Measurements from ENCODE around the gene TVP23C.

TVP23C gene

GRCh38 chr17:15479703-15480102 lies 83.6 kb downstream of the TVP23C start:
- Mint-ChIP-seq H3K27me3 (no peaks in the 10 kb centered on the region), H3K4me3 (no peak overlapping the region), H3K27ac (no peak overlapping the region), H3K36me3 (ENCODE audit: insufficient read depth) (peaks cover 7% of the 10 kb centered on the region), H3K9me3 (no peaks in the 10 kb centered on the region), H3K4me1 (ENCODE audit: low read depth in 2 of 2) (peaks cover 3% of the 10 kb centered on the region in 2 donors)
- no peak for DNase-seq
- ATAC-seq (replicated peaks) = no peak

GRCh38 chr17:15478845-15479244 lies 84.4 kb downstream of the TVP23C start:
- H3K27ac Mint-ChIP-seq = no peak overlapping the region
- ATAC-seq (replicated peaks) = no peak

GRCh38 chr17:15475631-15476354 lies 87.5 kb downstream of the TVP23C start:
- no peak for DNase-seq
- no peak for ATAC-seq (replicated peaks)
- Mint-ChIP-seq H3K27me3 (no peaks in the 10 kb centered on the region), H3K4me3 (no peak overlapping the region), H3K36me3 (ENCODE audit: insufficient read depth) (peaks cover 7% of the 10 kb centered on the region), H3K9me3 (no peaks in the 10 kb centered on the region), H3K4me1 (ENCODE audit: low read depth in 2 of 2) (peaks cover 3% of the 10 kb centered on the region in 2 donors), H3K27ac (no peak overlapping the region)

More at GRCh38 chr17:15478845-15479244, 84.4 kb downstream of the TVP23C start:
- no peaks in the 10 kb centered on the region for H3K27me3 Mint-ChIP-seq
- DNase-seq = no peak
- peaks cover 3% of the 10 kb centered on the region in 2 donors for H3K4me1 Mint-ChIP-seq (ENCODE audit: low read depth in 2 of 2)
- H3K4me3 Mint-ChIP-seq = no peak overlapping the region
- no peaks in the 10 kb centered on the region for H3K9me3 Mint-ChIP-seq
- H3K36me3 Mint-ChIP-seq (ENCODE audit: insufficient read depth) = peaks cover 7% of the 10 kb centered on the region

DNA sequence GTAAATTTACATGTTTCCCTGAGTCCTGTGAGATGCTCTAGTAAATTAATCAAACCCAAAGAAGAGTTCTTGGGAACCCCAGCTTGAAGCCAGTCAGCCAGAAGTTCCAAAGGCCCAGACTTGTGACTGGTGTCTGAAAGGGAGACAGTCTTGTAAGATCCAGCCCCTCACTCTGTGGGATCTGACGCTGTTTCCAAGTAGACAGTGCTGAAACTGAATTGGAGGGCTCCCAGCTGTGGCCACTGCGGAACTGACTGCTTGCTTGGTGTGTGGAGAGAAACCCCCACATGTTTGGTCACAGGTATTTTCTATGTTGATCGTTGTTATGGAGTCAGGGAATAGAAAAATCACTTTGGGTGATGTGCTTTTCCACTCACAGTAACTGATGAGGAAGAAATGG lies 90.4 kb downstream of the TVP23C start:
- H3K9me3 Mint-ChIP-seq = no peaks in the 10 kb centered on the region
- peaks cover 4% of the 10 kb centered on the region for H3K36me3 Mint-ChIP-seq (ENCODE audit: insufficient read depth)
- no peaks in the 10 kb centered on the region for H3K27me3 Mint-ChIP-seq
- no peak overlapping the region for H3K27ac Mint-ChIP-seq
- H3K4me1 Mint-ChIP-seq (ENCODE audit: low read depth in 2 of 2) = peaks cover 3% of the 10 kb centered on the region in 2 donors
- ATAC-seq (replicated peaks) (no peak), DNase-seq (no peak)
- no peak overlapping the region for H3K4me3 Mint-ChIP-seq

- Mint-ChIP-seq H3K4me3 (no peak overlapping the region), H3K4me1 (ENCODE audit: low read depth in 2 of 2) (peaks cover 0 to 3% of the 10 kb centered on the region in 2 donors), H3K9me3 (no peaks in the 10 kb centered on the region), H3K36me3 (ENCODE audit: insufficient read depth) (peaks cover 4% of the 10 kb centered on the region), H3K27ac (no peak overlapping the region), H3K27me3 (no peaks in the 10 kb centered on the region)
- no peak for ATAC-seq (replicated peaks)
- DNase-seq = no peak
Observed at GRCh38 chr17:15470536-15470935, 92.7 kb downstream of the TVP23C start.

- Mint-ChIP-seq H3K4me3 (no peak overlapping the region), H3K4me1 (ENCODE audit: low read depth in 2 of 2) (no peaks in the 10 kb centered on the region), H3K27me3 (no peaks in the 10 kb centered on the region), H3K27ac (no peak overlapping the region), H3K36me3 (ENCODE audit: insufficient read depth) (no peaks in the 10 kb centered on the region), H3K9me3 (no peaks in the 10 kb centered on the region)
- DNase-seq (no peak), ATAC-seq (replicated peaks) (no peak)
Observed at GRCh38 chr17:15469260-15469659, 94.0 kb downstream of the TVP23C start.

DNA sequence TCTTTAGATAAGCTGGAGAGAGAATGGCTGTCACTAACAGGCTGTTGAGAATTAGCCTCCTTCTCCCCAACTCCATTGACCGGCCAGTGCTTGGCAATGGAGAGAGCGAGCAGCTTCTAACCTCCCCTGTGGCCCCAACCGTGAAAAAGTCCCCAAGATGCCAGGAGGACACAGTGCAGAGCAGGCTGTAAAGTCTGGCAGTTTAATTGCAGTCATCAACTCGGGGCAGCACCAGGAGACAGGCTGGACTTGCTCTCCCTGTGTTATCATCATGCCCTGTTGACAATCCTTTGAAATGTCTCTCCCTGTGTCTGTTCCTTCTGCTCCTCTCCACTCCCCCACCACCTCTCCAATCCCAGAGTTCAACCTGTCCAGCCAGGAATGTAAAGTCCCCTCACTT lies 95.2 kb downstream of the TVP23C start:
- no peak for ATAC-seq (replicated peaks)
- H3K9me3 Mint-ChIP-seq = no peaks in the 10 kb centered on the region
- no peak for DNase-seq
- H3K27ac Mint-ChIP-seq = peak overlapping the region in 1 of 2 donors; percentile 36
- no peak overlapping the region for H3K4me3 Mint-ChIP-seq
- no peaks in the 10 kb centered on the region for H3K4me1 Mint-ChIP-seq (ENCODE audit: low read depth in 2 of 2)
- H3K36me3 Mint-ChIP-seq (ENCODE audit: insufficient read depth) = no peaks in the 10 kb centered on the region
- no peaks in the 10 kb centered on the region for H3K27me3 Mint-ChIP-seq

GRCh38 chr17:15467592-15467991 lies 95.7 kb downstream of the TVP23C start, which contains the start of gene CDRT4:
TSS of gene CDRT4 (minus strand) at chr17:15467621. CDS start at chr17:15440238, 27,383 bp downstream.
- H3K36me3 Mint-ChIP-seq (ENCODE audit: insufficient read depth) = no peaks in the 10 kb centered on the region
- no peaks in the 10 kb centered on the region for H3K4me1 Mint-ChIP-seq (ENCODE audit: low read depth in 2 of 2)
- no peak within 1 kb of the TSS for H3K4me3 Mint-ChIP-seq
- peak within 1 kb of the TSS in 1 of 2 donors; percentile 36 for H3K27ac Mint-ChIP-seq
- no peaks in the 10 kb centered on the region for H3K27me3 Mint-ChIP-seq
- DNase-seq (no peak), ATAC-seq (replicated peaks) (no peak)
- H3K9me3 Mint-ChIP-seq = no peaks in the 10 kb centered on the region

DNA sequence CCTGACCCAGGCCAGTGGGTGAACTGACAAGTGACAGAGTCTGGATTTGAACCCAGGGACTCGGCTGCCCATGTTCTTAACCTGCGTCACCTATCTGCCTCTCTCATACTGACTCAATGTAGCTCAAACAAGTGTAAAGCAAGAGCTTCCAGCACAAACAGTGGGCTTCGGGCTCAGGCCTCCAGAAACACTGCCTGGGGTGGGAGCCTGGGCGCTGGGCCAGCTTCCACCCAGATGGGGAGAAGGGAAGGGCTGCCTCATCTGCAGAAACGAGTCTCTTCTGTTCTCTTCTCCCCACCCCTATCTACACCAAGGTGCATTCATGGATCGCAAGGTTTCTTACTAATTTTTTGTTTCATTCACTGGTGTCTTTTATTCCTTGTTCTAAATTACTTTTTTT lies 97.2 kb downstream of the TVP23C start:
- Mint-ChIP-seq H3K9me3 (no peaks in the 10 kb centered on the region), H3K27me3 (no peaks in the 10 kb centered on the region), H3K36me3 (ENCODE audit: insufficient read depth) (no peaks in the 10 kb centered on the region), H3K4me1 (ENCODE audit: low read depth in 2 of 2) (no peaks in the 10 kb centered on the region), H3K27ac (no peak overlapping the region), H3K4me3 (no peak overlapping the region)
- no peak for DNase-seq
- no peak for ATAC-seq (replicated peaks)

DNA sequence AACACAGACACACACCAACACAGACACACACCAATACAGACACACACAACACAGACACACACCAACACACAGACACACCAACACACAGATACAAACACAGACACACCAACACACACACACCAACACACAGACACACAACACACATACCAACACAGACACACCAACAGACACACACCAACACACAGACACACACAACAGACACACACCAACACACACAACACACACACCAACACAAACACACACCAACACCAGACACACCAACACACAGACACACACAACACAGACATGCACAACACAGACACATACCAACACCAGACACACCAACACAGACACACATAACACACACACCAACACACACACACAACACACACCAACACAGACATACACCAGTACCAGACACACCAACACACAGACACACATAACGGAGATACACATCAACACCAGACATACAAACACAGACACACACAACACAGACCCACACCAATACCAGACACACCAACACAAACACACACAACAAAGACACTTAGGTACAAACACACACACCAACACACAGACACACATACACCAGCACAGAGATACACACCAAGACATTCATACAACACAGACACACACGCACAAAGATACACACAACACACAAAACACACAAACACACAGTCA lies 98.1 kb downstream of the TVP23C start:
- ATAC-seq (replicated peaks) (no peak), DNase-seq (no peak)
- Mint-ChIP-seq H3K36me3 (ENCODE audit: insufficient read depth) (no peaks in the 10 kb centered on the region), H3K27me3 (no peaks in the 10 kb centered on the region), H3K27ac (no peak overlapping the region), H3K9me3 (no peaks in the 10 kb centered on the region), H3K4me1 (ENCODE audit: low read depth in 2 of 2) (no peaks in the 10 kb centered on the region), H3K4me3 (no peak overlapping the region)

- DNase-seq (no peak), ATAC-seq (replicated peaks) (no peak)
- H3K9me3 Mint-ChIP-seq = no peaks in the 10 kb centered on the region
- no peaks in the 10 kb centered on the region for H3K4me1 Mint-ChIP-seq (ENCODE audit: low read depth in 2 of 2)
- H3K4me3 Mint-ChIP-seq = no peak overlapping the region
- no peak overlapping the region for H3K27ac Mint-ChIP-seq
- H3K27me3 Mint-ChIP-seq = no peaks in the 10 kb centered on the region
- no peaks in the 10 kb centered on the region for H3K36me3 Mint-ChIP-seq (ENCODE audit: insufficient read depth)
Observed at GRCh38 chr17:15464231-15464985, 98.9 kb downstream of the TVP23C start.

DNA sequence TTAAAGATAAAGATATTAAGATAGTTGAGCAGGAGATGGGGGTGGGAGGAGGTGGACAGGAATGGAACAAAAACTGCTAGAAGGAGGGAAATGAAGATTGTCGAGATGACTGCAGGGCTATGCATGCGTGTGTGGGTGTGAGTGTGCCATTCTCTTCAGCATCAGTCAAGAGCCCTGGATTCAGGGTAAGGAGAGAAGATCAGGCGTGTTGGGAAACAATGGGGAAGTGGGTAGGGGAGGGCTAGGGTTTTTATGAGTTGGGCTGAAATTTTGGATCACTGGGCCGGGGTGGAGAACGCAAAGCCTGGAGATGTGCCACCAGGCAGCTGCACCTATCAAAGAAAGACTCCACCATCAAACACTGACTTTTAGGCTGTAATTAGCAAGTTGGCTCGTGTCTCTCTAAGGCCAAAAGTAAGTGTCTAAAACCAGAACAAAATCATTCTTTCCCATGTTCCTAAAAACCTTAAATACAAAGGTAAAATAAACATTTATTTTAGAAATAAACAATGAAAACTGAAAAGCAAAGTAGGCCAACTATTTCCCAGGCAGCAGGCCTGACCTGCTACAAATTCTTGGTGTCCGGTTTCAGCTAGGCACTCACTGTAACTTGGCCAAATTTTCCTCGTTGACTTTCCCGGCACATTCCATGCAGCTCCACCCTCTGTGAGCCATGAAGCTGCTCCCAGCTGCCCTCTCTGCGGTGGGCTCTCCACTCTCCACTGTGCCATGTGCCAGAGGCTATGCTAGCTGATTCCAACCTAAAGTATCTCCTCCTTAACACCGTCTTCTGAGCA lies 100.1 kb downstream of the TVP23C start:
- H3K4me1 Mint-ChIP-seq (ENCODE audit: low read depth in 2 of 2) = no peaks in the 10 kb centered on the region
- no peak for ATAC-seq (replicated peaks)
- no peak for DNase-seq
- no peak overlapping the region for H3K4me3 Mint-ChIP-seq
- H3K27me3 Mint-ChIP-seq = no peaks in the 10 kb centered on the region
- no peak overlapping the region for H3K27ac Mint-ChIP-seq
- no peaks in the 10 kb centered on the region for H3K36me3 Mint-ChIP-seq (ENCODE audit: insufficient read depth)
- no peaks in the 10 kb centered on the region for H3K9me3 Mint-ChIP-seq

- Mint-ChIP-seq H3K27me3 (no peaks in the 10 kb centered on the region), H3K9me3 (peaks cover 0 to 3% of the 10 kb centered on the region in 2 donors), H3K4me3 (no peak overlapping the region), H3K4me1 (ENCODE audit: low read depth in 2 of 2) (no peaks in the 10 kb centered on the region), H3K36me3 (ENCODE audit: insufficient read depth) (no peaks in the 10 kb centered on the region), H3K27ac (no peak overlapping the region)
- DNase-seq (no peak), ATAC-seq (replicated peaks) (no peak)
Observed at GRCh38 chr17:15457723-15458094, 105.6 kb downstream of the TVP23C start.

Measured in effector memory CD8-positive, alpha-beta T cell (primary cell).